D721Med (cell line): ENCODE results near the gene MRM3.
"Not testable (repeated sequence)": the region's sequence is repeated elsewhere in the genome, so short reads cannot be mapped to it uniquely, and the experiment has no call there.

Experiments
- DNase-seq: peaks from one replicate; pipeline ENCODE4 v3.0.0; 2011; ENCODE audit warnings: low spot score; ENCODE audit not compliant: insufficient read length
- FAIRE-seq: peaks from 2 replicates; lab custom pipeline; 2011; peaks lifted over from hg19 to GRCh38; lab: Jason Lieb, UNC
- CTCF ChIP-seq: IDR thresholded peaks from 2 replicates; pipeline ENCODE4 v1.5.1; 2012; ENCODE audit warnings: mild to moderate bottlenecking, control low read depth; ENCODE audit not compliant: insufficient read depth; ENCODE audit errors: missing control alignments

MRM3 gene

GRCh38 chr17:743139-743538, 39.0 kb upstream of the MRM3 start:
- DNase-seq (no peak), FAIRE-seq (no peak)
- TF ChIP-seq CTCF = no peak

GRCh38 chr17:744937-745336, 37.2 kb upstream of the MRM3 start:
- no peak for FAIRE-seq
- TF ChIP-seq CTCF = no peak

GRCh38 chr17:745406-745805, 36.7 kb upstream of the MRM3 start:
- TF ChIP-seq CTCF = no peak
- DNase-seq (no peak), FAIRE-seq (no peak)

More at GRCh38 chr17:744937-745336, 37.2 kb upstream of the MRM3 start:
- no peak for DNase-seq

DNA sequence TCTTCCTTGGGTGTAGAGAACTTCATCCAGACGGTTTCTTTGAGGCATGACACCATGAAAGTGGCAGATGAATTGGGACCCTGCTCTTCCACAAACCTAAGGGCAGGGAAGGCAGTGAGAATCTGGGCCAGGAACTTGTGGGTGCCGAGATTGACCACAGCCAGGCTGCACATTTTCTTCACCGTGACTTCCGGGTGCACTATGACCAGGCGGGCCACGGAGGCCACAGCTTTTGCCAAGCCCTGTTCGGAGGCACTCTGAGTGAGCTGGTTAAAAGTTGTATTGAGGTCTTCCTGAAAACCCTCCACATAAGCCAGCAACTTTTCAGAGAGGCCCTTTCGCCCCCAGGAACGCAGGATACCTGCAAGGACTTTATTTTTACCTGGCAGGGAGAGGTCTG, 36.0 kb upstream of the MRM3 start:
- no peak for TF ChIP-seq CTCF
- no peak for DNase-seq
- no peak for FAIRE-seq

GRCh38 chr17:746783-747629, 35.1 kb upstream of the MRM3 start:
- no peak for TF ChIP-seq CTCF
- no peak for FAIRE-seq
- no peak for DNase-seq

GRCh38 chr17:748604-749003, 33.5 kb upstream of the MRM3 start:
- FAIRE-seq, DNase-seq: not testable (repeated sequence)

- DNase-seq, FAIRE-seq: not testable (repeated sequence)
Measured at GRCh38 chr17:749359-749758, 32.8 kb upstream of the MRM3 start.

DNA sequence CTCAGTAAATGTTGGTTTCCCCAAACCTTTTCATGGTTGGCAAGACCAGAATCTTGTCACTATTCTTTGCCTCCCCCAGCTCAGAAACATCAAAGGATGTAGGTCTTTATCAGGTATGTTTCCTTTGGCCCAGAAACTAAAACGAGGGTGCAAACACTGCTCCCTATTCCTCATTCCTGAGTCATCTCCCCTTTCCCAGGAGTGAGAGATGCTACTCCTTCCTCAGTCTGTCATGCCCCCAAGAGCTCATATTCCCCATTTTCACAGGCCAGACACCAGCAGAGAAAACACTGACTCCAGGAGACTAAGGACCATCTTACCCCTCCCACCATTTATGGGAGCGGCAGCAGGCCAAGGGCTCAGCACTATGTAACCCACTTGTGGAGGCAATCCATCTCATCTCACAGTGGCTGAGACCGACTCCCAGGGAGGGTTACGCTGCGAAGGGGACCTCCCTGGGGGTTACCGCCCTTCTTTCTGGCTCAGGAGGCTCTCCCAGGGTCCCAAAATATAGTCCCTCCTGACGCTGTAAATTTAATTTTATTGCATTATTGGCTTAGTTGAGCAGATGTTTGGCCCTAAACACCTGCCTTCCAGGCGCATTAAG, 31.6 kb upstream of the MRM3 start:
- TF ChIP-seq CTCF = no peak
- FAIRE-seq = no peak
- no peak for DNase-seq
